ENCODE results near the gene ADAMTS9.
A peak's percentile ranks its signal among the peaks of the same experiment; 100 is the strongest.

ADAMTS9 gene

DNA sequence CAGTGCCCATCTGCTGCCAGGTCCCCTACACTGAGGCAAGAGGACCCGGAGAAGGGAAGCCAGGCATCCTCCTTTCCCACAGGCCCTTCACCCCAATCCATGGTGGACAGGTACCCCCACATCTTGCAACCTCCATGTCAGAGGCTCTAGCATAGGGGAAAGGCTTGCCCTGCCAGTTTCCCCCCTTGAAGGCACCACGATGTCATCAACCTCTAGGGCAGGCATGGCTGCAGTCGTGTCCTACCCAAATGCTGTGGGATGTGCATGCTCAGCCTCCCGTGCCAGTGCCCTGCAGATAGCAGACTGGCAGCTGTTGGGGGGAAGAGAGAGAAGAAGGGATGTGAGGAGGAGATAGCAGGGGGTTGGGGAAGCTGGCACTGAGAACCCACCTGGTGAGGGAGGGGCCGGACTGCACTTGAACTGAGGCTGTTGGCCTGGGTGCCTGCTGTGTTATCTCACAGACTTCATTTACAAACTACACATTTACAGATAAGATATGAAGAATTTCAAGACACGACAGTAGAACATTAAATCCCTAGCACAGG, 197.5 kb downstream of the ADAMTS9 start:
- DNase-seq (ENCODE audit: low read depth in 3 of 3): no peak

DNA sequence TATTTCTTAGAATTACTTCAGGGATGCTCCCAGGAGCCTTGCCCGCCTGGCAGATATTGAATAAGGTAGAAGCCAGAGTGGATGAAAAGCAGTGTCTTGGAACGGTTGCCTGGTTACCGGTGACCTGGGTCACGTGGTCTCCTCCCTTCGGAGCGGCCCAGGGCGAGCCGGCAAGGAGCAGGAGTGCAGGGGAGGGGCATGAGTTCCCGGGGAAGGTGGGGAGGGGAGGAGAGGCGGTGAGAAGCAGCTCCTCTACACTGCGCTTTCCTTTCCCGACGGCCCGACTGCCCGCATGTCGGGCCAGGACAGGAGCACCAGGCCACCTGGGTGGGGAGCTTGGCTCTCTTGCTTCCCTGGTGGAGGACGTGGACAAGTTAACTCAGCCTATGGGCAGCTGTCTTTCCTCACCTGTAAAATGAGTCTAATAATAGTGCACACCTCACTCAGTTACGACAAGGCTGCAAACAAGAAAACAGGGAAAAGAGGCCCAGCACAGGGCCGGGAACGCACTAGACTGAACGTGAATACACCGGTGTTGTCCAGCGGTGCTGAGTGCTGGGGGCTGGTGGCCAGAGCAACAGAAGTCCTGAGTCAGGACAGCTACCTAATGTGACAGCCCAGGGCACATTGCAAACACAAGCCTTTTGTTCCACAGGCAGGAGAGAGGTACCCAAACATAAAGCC, 198.3 kb downstream of the ADAMTS9 start:
- no peak for DNase-seq (ENCODE audit: low read depth in 3 of 3)

DNA sequence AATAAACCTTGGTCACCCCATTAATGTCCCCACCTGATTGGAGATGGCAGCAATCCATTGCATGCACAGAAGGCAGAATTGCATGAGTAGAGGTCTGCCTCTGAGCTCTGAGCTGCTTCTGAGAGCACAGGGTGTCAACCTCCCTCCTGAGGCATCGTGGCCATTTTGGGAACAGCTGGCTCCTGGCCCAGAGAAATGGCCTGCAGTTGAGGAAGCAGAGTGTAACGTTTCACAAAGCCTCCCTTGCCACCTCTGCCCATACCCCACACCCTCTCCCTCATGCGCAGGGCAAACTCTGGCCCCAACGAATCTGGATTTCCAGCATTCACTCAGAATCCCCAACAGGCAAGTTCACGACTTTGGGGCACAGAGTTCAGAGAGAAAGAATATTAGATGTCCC, 198.9 kb downstream of the ADAMTS9 start:
- no peak for DNase-seq (ENCODE audit: low read depth in 3 of 3)

DNA sequence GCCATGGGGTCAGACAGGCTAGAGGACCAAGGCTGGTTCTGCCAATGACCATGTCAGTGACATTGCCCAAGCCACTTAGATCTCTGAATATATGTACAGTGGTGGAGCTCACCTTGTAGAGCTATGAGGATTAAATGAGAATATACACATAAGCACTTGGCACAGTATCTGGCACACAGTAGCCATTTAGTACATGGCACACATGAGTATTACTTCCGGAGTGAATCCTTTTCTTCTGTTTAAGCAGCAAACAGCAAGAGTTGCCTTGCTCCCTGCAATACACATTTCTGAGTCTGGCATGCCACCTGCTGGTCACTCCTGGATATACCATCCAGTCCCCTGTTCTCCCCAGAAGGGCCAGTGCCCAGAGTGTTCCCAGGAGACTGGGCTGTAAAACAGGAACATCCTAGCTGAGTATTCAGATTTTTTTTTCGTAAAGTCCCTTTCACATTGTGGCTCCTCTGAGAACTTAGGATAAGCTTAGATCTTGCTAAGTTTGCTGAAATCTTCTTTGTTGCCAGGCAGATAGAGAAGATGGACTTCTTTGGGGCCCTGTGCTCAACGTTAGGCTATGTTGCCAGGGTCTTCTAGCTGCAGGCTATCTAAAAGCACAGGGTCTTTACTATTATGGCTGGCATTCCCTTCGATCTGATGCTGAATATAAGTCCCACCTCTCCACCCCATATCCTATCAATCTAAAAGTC, 203.4 kb downstream of the ADAMTS9 start:
- peak; percentile 45 to 58 (median 47) for DNase-seq (ENCODE audit: low read depth in 3 of 3)

DNA sequence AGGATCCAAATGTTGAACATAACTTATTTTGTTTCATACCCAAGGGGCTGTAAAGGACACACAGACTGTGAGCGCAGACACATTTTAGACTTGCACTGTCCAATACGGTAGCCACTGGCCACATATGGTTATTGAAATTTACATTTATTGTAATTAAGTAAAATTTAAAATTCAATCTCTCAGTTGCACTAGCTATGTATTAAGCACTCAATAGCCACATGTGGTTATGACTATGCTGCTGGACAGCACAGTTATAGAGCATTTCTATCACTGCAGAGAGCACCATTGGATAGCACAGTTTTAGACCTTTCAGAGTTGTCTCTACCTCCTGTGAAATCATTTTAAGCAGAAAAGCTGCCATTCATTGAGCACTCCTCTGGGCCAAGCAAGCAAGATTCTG, 204.3 kb downstream of the ADAMTS9 start:
- no peak for DNase-seq (ENCODE audit: low read depth in 3 of 3)

DNA sequence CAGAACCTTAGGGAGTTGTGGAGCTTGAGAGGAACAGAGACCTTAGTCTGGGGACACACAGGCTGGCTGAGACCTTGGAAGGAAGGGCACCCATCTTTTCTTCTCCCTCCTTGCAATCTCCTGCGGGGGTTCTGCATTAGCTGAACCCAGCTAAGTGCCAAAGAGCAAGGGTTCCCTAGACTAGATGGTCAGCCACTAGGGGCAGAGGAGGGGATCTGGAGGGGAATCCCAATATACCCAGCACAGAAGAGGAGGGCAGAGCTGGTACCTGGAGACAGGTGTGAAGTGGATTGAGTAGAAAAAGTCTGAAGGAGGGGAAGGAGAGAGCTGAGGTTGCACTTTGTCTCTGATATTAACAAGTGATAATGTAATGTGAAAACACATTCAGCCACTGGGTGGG, 212.8 kb downstream of the ADAMTS9 start:
- no peak for DNase-seq (ENCODE audit: low read depth in 3 of 3)

DNA sequence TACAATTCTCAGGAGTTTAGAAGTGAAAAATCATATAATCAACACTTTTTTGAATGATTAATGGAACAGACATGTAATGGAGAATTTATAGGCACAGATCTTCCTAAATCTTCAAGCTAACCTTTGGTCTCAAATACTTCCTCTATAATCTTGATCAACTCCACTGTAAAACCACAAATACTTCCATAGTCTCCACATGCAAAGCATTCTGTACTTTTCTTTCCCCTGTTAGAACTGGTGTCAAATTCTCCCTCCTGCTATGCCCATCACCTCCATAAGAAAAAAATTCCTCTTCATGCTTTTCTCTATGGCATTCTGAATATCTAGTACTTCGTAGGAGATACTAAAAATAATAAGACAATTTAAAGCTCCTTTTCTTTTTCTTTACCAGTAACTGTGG, 214.3 kb downstream of the ADAMTS9 start:
- no peak for DNase-seq (ENCODE audit: low read depth in 3 of 3)

DNA sequence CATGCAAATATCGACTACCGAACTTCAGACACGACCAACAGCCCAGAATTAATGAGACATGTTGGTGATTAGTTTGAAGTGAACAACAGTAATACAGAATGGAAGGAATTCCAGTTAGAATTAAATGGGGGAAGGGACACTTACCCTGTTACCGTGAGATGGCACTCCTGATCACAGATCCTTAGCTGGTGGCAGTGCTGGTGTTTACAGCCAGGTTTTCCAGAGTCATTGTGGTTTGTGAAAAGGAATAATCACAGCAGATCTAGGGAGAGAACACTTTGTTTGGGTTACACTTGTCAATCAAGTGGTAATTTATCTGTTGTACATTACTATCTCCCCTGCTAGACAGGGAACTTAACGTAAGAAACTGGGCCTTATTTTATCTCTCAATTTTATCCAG, 217.4 kb downstream of the ADAMTS9 start:
- DNase-seq (ENCODE audit: low read depth in 3 of 3): no peak

DNA sequence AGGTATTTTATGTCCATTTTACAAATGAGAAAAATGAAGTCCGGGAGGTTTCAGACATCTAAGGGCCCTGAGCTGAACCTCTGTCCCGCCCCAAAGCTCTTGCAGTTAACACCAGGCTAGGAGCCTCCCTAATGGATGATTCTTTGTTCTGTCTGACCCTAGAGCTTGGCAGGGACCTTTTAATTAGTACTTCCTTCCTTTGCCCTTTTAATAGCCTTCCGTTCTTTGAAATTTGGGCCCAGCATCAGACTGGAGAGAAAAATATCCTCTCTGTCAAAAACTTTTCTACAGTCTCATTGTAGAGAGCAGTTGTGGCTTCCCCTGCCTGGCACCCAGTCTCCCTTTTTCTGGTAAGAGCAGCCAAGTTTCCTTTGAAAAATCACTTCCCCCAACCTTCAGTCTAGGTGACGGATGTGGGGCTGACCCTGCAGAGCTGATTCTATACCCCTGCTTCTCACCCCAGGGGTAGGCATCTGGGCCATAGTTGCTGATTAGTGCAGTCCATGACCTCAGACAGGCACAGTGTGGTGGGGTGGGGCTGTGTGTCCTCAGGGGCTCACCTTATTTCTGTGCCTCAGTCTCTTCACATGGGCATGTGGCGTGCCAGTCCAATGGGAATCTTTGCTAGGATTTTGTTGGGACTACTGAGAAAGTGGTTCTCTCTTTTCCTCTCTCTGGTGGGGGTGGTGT, 220.4 kb downstream of the ADAMTS9 start:
- DNase-seq (ENCODE audit: low read depth in 3 of 3): no peak
